ENCODE data around the gene DAGLA.

DNA sequence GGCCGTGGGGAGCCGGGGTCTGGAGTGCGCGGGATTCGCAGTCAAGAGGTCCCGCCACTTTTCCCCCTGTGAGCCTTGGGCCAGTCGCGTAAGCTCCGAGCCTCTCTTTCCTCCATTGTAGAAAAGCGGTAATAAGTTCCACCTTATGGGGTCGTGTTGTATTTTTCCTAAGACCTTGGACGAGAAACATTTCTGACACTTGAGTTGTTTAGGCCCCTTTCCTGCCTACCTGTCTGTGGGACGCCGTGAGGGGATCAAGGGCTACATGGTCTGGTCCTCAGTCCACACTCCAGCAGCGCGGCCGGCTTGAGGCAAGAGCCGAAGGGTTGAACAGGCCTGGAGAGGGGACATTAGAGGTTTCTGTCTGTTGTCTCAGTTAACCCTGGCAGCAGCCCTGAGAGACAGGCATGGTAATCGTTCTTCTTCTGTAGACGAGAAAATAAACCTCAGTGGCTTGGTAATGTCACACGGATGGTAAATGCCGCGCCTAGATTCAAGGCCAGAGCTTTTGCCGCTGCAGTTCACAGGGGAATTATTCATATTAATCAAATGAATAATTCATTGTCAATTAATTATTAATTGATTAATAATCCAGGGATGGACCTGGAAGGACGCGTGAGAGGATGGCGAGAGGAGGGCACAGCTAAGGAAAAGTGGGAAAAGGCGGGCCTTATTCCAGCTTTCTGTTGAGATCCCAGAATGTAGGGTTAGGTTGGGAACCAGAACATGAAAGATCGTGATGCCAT lies 113.1 kb downstream of the DAGLA start:
- TF ChIP-seq, protein P1, sequence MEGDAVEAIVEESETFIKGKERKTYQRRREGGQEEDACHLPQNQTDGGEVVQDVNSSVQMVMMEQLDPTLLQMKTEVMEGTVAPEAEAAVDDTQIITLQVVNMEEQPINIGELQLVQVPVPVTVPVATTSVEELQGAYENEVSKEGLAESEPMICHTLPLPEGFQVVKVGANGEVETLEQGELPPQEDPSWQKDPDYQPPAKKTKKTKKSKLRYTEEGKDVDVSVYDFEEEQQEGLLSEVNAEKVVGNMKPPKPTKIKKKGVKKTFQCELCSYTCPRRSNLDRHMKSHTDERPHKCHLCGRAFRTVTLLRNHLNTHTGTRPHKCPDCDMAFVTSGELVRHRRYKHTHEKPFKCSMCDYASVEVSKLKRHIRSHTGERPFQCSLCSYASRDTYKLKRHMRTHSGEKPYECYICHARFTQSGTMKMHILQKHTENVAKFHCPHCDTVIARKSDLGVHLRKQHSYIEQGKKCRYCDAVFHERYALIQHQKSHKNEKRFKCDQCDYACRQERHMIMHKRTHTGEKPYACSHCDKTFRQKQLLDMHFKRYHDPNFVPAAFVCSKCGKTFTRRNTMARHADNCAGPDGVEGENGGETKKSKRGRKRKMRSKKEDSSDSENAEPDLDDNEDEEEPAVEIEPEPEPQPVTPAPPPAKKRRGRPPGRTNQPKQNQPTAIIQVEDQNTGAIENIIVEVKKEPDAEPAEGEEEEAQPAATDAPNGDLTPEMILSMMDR (IDR thresholded peaks at IDR 0.05): no peak
- TF ChIP-seq POLR2A (IDR thresholded peaks at IDR 0.05): no peak
